Neural cell (in vitro differentiated cells): ENCODE measurements around the gene RGS17.

Source experiments
- EP300 ChIP-seq: fragments of 450-650 bp; conservative IDR thresholded peaks from 2 replicates; pipeline ENCODE4 v1.6.1; 2014; ENCODE audit warnings: antibody characterized with exemption, mild to moderate bottlenecking, moderate library complexity; ENCODE audit not compliant: poor library complexity, severe bottlenecking
- EZH2 ChIP-seq: fragments of 200-600, 300-800 bp; shearing (Covaris generic), sonication (generic); IDR thresholded peaks from 2 replicates; pipeline ENCODE4 v1.6.1; 2014; ENCODE audit warnings: antibody characterized with exemption, low read length, borderline replicate concordance, mild to moderate bottlenecking; ENCODE audit not compliant: insufficient read depth, poor library complexity, severe bottlenecking
- MXI1 ChIP-seq: fragments of 450-650 bp; conservative IDR thresholded peaks from 2 replicates; pipeline ENCODE4 v1.6.1; 2014; ENCODE audit warnings: antibody characterized with exemption, mild to moderate bottlenecking; ENCODE audit not compliant: poor library complexity, severe bottlenecking
- POLR2AphosphoS5 ChIP-seq: IDR thresholded peaks from 2 replicates; pipeline ENCODE4 v1.6.1; 2012
- RAD21 ChIP-seq: fragments of 450-650 bp; conservative IDR thresholded peaks from 2 replicates; pipeline ENCODE4 v1.6.1; 2014; ENCODE audit warnings: antibody characterized with exemption, mild to moderate bottlenecking, moderate library complexity
- SMC3 ChIP-seq: fragments of 450-650 bp; conservative IDR thresholded peaks from 2 replicates; pipeline ENCODE4 v1.6.1; 2014; ENCODE audit warnings: antibody characterized with exemption, mild to moderate bottlenecking, moderate library complexity; ENCODE audit not compliant: poor library complexity
- TAF1 ChIP-seq: IDR thresholded peaks from 2 replicates; pipeline ENCODE4 v1.6.1; 2012; ENCODE audit warnings: low read depth
- TF ChIP-seq, protein P1 (sequence below): fragments of 450-650 bp; IDR thresholded peaks from 2 replicates; pipeline ENCODE4 v1.5.1; 2014; ENCODE audit warnings: antibody characterized with exemption, mild to moderate bottlenecking, moderate library complexity; ENCODE audit not compliant: poor library complexity, severe bottlenecking
- TF ChIP-seq, protein P2 (sequence below): IDR thresholded peaks from 2 replicates; pipeline ENCODE4 v1.6.1; 2012; ENCODE audit warnings: borderline replicate concordance

DNA sequence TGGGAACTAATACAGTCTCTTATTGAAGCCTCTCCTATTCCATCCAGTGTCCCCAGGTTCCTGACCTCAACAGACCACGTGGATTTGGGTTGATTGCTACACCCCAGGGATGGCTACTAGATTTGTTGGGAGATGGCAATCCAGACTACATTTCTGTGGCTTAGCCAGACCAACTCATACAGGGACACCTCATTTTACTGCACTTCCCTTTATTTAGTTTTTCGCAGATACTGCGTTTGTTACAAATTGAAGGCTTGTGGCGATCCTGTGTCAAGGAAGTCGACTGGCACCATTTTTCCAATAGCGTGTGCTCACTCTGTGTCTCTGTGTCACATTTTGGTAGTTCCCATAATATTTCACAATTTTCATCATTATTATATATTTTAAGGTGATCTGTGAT is 118.2 kb downstream of the RGS17 start:
- no peak for TF ChIP-seq POLR2AphosphoS5
- TF ChIP-seq EZH2: no peak
- TF ChIP-seq, protein P1, sequence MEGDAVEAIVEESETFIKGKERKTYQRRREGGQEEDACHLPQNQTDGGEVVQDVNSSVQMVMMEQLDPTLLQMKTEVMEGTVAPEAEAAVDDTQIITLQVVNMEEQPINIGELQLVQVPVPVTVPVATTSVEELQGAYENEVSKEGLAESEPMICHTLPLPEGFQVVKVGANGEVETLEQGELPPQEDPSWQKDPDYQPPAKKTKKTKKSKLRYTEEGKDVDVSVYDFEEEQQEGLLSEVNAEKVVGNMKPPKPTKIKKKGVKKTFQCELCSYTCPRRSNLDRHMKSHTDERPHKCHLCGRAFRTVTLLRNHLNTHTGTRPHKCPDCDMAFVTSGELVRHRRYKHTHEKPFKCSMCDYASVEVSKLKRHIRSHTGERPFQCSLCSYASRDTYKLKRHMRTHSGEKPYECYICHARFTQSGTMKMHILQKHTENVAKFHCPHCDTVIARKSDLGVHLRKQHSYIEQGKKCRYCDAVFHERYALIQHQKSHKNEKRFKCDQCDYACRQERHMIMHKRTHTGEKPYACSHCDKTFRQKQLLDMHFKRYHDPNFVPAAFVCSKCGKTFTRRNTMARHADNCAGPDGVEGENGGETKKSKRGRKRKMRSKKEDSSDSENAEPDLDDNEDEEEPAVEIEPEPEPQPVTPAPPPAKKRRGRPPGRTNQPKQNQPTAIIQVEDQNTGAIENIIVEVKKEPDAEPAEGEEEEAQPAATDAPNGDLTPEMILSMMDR: no peak
- TF ChIP-seq, protein P2, sequence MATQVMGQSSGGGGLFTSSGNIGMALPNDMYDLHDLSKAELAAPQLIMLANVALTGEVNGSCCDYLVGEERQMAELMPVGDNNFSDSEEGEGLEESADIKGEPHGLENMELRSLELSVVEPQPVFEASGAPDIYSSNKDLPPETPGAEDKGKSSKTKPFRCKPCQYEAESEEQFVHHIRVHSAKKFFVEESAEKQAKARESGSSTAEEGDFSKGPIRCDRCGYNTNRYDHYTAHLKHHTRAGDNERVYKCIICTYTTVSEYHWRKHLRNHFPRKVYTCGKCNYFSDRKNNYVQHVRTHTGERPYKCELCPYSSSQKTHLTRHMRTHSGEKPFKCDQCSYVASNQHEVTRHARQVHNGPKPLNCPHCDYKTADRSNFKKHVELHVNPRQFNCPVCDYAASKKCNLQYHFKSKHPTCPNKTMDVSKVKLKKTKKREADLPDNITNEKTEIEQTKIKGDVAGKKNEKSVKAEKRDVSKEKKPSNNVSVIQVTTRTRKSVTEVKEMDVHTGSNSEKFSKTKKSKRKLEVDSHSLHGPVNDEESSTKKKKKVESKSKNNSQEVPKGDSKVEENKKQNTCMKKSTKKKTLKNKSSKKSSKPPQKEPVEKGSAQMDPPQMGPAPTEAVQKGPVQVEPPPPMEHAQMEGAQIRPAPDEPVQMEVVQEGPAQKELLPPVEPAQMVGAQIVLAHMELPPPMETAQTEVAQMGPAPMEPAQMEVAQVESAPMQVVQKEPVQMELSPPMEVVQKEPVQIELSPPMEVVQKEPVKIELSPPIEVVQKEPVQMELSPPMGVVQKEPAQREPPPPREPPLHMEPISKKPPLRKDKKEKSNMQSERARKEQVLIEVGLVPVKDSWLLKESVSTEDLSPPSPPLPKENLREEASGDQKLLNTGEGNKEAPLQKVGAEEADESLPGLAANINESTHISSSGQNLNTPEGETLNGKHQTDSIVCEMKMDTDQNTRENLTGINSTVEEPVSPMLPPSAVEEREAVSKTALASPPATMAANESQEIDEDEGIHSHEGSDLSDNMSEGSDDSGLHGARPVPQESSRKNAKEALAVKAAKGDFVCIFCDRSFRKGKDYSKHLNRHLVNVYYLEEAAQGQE: no peak
- TF ChIP-seq EP300: no peak
- TF ChIP-seq SMC3: no peak
- TF ChIP-seq TAF1: no peak
- TF ChIP-seq RAD21: no peak
- TF ChIP-seq MXI1: no peak
